Astrocyte of the cerebellum (primary cell): Measurements from ENCODE around the gene ZER1.

Experiments used
- DNase-seq: peaks from one replicate; pipeline ENCODE4 v3.0.0-alpha.2; 2011; ENCODE audit warnings: low read depth
- H3K4me3 ChIP-seq: 2 replicates; pipeline ENCODE4 v1.5.1; 2011; ENCODE audit warnings: mild to moderate bottlenecking, low read depth, low read length, moderate library complexity
- in situ Hi-C: cut with HindIII; loops from 2 replicates; pipeline ENCODE4 v1.10.0; 2017; ENCODE audit warnings: low sequenced_read_pairs
- TF ChIP-seq, protein P1 (sequence below): IDR thresholded peaks from 2 replicates; pipeline ENCODE4 v1.5.1; 2012; ENCODE audit warnings: low read length, low read depth, moderate library complexity, mild to moderate bottlenecking; ENCODE audit errors: missing control alignments

Gene ZER1

DNA sequence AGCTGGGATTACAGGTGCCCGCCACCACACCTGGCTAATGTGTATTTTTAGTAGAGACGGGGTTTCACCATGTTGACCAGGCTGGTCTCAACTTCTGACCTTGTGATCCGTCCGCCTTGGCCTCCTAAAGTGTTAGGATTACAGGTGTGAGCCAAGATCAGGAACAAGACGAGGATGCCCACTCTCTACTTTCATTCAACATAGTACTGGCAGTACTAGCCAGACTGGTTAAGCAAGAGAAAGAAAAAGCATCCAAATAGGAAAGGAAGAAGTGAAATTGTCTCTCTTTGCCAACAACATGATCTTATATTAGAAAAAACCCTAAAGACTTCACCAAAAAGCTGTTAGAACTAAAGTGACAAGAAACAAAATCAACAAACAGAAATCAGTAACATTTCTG lies 39.1 kb upstream of the ZER1 start:
- in situ Hi-C loops, result no loop called here
- no peak overlapping the region for H3K4me3 ChIP-seq
- TF ChIP-seq, protein P1, sequence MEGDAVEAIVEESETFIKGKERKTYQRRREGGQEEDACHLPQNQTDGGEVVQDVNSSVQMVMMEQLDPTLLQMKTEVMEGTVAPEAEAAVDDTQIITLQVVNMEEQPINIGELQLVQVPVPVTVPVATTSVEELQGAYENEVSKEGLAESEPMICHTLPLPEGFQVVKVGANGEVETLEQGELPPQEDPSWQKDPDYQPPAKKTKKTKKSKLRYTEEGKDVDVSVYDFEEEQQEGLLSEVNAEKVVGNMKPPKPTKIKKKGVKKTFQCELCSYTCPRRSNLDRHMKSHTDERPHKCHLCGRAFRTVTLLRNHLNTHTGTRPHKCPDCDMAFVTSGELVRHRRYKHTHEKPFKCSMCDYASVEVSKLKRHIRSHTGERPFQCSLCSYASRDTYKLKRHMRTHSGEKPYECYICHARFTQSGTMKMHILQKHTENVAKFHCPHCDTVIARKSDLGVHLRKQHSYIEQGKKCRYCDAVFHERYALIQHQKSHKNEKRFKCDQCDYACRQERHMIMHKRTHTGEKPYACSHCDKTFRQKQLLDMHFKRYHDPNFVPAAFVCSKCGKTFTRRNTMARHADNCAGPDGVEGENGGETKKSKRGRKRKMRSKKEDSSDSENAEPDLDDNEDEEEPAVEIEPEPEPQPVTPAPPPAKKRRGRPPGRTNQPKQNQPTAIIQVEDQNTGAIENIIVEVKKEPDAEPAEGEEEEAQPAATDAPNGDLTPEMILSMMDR, result no peak
- no peak for DNase-seq

DNA sequence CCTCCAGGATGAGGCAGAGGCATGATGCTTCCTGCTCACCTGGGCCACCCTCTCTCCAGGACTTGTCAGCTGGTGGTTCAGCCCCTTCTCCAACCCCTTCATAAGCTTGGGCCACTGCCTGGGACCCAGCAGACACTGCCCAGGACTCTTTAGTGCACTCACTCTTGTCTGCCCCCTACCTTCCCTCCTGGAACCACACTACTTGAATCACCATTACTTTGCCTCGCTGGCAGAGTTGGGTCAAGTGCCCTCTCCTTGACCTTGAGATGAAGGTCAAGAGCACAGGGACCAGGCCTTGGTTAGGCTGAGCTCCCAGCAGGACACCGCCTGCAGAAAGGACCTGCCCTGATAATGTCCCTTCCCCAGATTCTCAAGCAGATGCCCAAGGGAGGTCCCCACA lies 38.1 kb upstream of the ZER1 start:
- no peak for DNase-seq
- in situ Hi-C loops, result no loop called here
- H3K4me3 ChIP-seq, result no peak overlapping the region
- TF ChIP-seq, protein P1, result no peak

DNA sequence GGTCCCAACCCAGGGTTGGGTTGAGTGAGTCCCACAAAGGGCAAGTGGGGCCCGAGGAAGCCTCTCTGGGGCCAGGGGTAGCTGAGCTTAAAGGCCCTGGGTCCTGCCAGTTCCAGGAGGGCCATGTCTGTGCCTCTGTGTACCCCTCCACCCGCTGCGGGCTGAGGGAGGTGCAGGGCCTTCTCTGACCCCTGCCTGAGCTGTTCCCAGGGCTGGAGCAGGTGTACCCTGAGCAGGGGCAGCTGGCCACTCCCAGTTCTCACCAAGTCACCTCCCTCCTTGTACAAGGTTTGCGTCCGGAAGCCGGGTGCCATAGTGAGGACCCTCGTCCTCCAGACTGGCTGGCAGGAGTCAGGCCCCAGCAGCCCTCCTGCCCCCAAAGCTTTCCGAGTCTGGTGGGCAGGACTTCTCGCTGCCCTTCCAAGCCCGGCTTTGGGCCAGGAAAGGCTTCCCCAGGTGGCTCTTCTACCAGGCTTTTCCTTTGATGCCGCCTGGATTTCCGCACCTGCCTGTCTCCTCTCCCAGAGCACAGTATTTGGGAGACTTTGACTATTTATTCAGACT lies 37.4 kb upstream of the ZER1 start:
- H3K4me3 ChIP-seq, result no peak overlapping the region
- TF ChIP-seq, protein P1, result no peak
- in situ Hi-C loops, result no loop called here

DNA sequence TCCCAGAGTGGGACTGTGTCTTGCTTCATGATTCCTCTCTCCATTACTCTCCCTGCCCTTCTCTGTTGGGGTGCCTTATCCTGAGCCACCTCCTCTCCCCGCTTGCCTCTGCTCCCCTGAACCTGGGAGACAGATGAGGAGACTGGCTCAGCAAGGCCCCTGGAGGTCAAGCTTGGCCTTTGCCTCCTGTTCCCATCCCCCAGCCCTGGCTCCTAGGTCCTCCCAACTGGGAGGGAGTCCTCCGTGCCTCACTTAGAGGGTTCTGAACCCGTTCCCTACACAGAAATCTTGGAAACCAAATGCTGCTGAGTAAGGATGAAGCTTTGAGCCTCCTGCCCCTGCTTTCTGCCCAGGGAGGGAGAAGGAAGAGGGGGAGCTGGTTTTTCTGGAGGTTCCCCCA lies 36.8 kb upstream of the ZER1 start:
- no peak overlapping the region for H3K4me3 ChIP-seq
- DNase-seq, result no peak
- in situ Hi-C loops, result no loop called here
- TF ChIP-seq, protein P1, result no peak

More for the DNA sequence above, 37.4 kb upstream of the ZER1 start:
- DNase-seq, result no peak

DNA sequence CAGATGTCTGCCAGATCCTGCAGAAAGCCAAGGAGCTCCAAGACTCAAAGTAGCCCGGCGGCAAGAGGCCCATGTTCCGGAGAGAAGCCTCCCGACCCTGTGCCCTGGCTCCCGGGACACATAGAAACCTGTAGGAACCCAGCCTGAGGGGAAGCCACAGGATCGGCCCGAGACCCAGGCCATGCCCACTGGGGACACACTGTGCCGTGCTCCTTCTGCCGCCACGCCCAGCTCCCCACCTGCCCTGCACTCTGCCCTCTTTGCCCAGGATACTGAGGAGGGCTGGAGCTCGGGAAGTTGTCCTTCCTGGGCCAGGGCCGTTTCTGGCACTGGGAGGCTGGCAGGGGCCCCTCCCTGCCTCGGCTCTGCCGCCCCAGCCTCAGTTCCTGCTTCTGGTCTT lies 36.1 kb upstream of the ZER1 start:
- in situ Hi-C loops, result no loop called here
- TF ChIP-seq, protein P1, result no peak
- no peak for DNase-seq
- no peak overlapping the region for H3K4me3 ChIP-seq

DNA sequence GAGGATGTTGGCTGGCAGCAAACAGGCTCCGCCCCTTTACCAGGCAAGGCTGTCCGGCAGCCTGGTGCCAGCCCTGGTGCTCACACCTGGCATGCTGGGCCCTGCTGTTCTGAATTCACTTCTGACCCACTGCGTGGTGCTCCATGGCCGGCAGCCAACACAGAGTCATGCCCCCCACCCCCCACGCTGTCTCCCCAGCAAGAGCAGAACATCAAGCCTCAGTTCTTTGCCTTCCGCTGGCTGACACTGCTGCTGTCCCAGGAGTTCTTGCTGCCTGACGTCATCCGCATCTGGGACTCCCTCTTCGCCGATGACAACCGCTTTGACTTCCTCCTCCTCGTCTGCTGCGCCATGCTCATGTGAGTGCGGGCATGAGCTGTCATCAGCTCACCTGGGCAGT lies 33.9 kb upstream of the ZER1 start:
- in situ Hi-C loops, result no loop called here
- DNase-seq, result no peak

More for the DNA sequence above, 33.9 kb upstream of the ZER1 start:
- TF ChIP-seq, protein P1, result no peak
- no peak overlapping the region for H3K4me3 ChIP-seq
